ENCODE data around the gene ST8SIA3.

ST8SIA3 gene

DNA sequence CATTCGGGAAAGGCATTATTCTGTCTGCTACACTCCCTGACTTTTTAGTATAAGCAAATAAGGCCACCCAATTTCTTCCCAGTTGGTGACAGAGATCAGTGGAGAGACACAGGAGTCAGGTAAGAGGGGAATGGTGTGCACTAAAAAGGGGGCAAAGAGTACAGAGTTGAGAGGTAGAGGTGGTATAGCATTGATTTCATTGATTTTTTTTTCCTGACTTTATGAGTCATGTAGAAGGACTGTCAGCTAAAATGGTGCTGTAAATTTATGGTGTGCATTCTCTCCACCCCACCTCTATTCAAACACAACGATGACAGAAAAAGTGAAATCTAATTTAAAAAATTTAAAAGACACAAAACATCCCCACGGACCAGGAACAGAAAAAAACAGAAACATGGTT lies 23.7 kb upstream of the ST8SIA3 start:
- no peak for TF ChIP-seq CTCF (IDR thresholded peaks at IDR 0.05)
- Histone ChIP-seq H3K27ac (no peak overlapping the region), H3K4me3 (no peak overlapping the region)
- DNase-seq (ENCODE audit: low spot score), result no peak

DNA sequence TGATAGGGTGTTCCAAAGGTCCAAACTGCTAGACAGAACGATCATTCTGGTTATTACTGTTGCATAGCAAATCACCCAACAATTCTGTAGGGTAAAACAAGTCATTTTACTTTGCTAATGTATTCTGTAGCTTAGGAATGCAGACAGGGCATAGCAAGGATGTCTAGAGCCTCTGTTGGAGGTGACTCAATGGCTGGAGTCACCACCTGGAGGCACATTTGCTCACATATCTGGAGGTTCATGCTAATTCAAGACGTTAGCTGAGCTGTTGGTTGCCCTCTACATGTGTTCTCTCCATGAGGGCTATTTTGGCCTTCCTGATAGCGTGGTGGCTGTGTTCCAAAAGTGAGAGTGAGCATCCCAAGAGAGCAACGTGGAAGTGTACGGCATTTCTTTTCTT lies 22.5 kb upstream of the ST8SIA3 start:
- DNase-seq (ENCODE audit: low spot score), result no peak
- Histone ChIP-seq H3K27ac (no peak overlapping the region), H3K4me3 (no peak overlapping the region)
- no peak for TF ChIP-seq CTCF (IDR thresholded peaks at IDR 0.05)

DNA sequence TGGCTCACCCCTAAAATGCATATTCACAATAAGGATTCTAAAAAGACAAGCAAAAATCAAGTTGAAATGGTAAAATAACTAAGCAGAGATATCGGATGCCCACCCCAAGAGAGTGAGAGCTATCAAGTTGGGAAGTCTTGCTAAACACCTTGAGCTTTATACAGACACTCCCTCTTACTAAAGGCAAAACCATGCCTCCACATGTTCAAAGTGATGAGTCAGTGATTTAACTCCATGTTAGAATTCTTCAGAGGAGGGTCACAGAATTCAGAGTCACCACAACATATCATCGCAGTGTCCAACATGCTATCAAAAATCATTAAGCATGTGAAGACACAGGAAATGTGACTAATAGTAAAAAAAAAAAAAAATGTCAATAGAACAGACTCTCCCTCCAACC lies 20.6 kb upstream of the ST8SIA3 start:
- Histone ChIP-seq H3K4me3 (no peak overlapping the region), H3K27ac (no peak overlapping the region)
- DNase-seq (ENCODE audit: low spot score), result no peak
- no peak for TF ChIP-seq CTCF (IDR thresholded peaks at IDR 0.05)

GRCh38 chr18:57333940-57334339 lies 18.4 kb upstream of the ST8SIA3 start:
- DNase-seq (ENCODE audit: low spot score), result no peak
- H3K4me3 ChIP-seq, result no peak overlapping the region
- TF ChIP-seq CTCF (IDR thresholded peaks at IDR 0.05), result no peak
- H3K27ac ChIP-seq, result no peak overlapping the region

GRCh38 chr18:57334383-57334782 lies 18.0 kb upstream of the ST8SIA3 start:
- Histone ChIP-seq H3K4me3 (no peak overlapping the region), H3K27ac (no peak overlapping the region)
- no peak for TF ChIP-seq CTCF (IDR thresholded peaks at IDR 0.05)
- no peak for DNase-seq (ENCODE audit: low spot score)

GRCh38 chr18:57336343-57336742 lies 16.0 kb upstream of the ST8SIA3 start:
- no peak for TF ChIP-seq CTCF (IDR thresholded peaks at IDR 0.05)
- H3K4me3 ChIP-seq, result no peak overlapping the region
- DNase-seq (ENCODE audit: low spot score), result no peak
- no peak overlapping the region for H3K27ac ChIP-seq

DNA sequence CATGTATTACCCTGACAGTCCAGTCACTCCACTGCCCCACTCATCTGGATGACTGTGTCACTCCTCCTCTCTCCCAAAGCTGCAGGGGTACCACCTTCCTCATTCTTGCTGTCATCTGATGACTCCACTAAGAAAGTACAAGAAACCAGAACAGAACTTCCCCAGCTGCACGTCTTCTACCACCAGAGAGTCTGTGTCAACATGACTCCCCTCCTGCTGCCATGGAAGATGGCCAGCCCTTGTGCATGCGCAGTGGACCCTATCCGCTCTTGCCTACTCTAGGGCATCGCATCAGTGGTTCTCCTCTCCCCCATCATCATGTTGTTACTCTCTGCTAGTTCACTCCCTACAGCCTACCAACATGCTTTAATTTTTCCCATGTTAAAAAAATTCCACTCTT lies 14.5 kb upstream of the ST8SIA3 start:
- H3K27ac ChIP-seq, result no peak overlapping the region
- TF ChIP-seq CTCF (IDR thresholded peaks at IDR 0.05), result no peak
- no peak for DNase-seq (ENCODE audit: low spot score)
- H3K4me3 ChIP-seq, result no peak overlapping the region
